HG03066 (cell line): ENCODE data around the gene OARD1.
"Not testable (repeated sequence)": the region's sequence is repeated elsewhere in the genome, so short reads cannot be mapped to it uniquely, and the experiment has no call there.

ENCODE experiments used
- ATAC-seq: cut with Tn5 transposase; IDR thresholded peaks from one replicate; pipeline ENCODE4 v1.9.1; 2021; ENCODE audit warnings: low read depth; ENCODE audit not compliant: unreplicated experiment

Gene OARD1, protein sequence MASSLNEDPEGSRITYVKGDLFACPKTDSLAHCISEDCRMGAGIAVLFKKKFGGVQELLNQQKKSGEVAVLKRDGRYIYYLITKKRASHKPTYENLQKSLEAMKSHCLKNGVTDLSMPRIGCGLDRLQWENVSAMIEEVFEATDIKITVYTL

DNA sequence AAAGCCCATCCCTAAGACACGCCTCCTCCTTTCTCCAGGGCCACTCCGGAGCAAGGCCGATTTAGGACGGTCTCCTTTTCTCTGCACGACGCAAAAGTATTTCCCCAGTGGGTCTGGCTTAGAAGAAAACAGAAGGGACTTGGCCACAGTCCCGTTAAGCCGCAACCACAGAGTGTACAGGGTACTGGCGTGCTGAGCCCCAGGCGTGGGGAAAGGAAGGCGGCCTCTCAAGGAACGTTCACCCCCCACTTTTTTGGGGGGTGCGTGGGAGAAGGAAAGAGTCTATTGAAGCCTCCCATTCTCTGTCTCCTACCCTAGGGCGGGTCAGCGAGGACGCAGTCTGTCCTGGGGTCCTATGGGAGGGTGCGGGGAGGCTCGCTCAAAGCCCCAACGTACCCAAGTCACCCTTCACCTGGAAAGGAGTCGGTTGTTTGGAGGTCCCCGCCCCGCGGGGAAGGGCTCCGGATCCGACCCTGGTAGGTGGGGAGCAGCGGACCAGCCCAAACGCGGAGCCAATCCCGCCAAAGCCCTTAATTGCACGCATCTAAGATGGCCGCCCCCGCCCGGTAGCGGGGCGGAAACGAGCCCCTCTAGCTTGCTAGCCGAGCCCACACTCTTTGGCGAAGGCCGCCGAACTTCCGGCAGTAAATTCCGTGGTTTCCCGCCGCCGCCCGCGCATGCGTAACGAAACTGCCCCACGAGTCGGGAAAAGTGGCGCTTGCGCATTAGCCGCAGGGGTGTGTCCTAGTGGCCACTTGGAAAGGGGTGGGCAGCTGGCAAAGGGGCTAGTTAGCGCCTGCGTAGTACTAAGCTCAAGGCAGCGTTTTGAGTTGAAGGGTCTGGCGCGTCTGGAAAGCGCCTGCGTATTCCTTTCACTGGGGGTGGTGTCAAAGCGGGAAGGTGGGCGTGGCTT, at the start of gene OARD1:
TSS of gene OARD1 (minus strand) at position 434 of the 913 bp plus-strand sequence. CDS start 722 bp downstream, outside the sequence.
- ATAC-seq: peak; percentile 60

DNA sequence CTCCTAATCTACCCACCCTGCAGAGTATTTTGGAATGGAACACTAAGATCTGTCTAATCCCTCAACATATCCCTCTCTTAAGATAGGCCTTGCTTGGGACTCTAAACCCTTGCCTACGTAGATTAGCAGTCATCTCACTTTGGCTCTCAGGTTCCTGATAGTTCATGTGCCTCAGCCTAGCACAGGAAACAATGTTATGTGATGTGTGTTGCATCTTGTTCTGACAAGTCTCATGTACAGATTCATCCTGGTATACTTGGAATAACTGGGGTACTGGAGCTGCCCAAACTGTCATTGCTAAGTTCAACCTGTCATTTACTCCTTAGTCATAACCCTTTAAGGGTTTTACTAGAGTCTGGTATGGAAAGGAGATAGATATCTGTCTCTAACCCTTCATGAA, 47.9 kb upstream of the OARD1 start:
- ATAC-seq: no peak

DNA sequence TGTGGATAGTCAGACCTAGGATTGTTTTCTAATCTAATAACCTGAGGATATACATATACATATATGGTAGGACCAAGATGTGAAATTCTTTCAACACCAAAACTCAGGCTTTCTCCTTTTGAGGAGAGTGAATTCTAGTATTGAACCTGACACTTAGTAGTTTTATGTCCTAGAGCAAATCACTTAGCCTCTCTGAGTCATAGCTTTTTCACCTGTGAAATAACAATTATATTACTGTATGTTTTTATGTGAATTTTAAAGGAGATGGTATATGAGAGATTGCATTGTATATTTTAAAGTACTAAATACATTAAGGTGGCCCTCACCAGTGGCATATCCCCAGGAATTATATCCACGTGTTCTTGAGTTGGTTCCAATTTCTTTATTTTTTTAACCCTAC, 47.4 kb upstream of the OARD1 start:
- no peak for ATAC-seq

DNA sequence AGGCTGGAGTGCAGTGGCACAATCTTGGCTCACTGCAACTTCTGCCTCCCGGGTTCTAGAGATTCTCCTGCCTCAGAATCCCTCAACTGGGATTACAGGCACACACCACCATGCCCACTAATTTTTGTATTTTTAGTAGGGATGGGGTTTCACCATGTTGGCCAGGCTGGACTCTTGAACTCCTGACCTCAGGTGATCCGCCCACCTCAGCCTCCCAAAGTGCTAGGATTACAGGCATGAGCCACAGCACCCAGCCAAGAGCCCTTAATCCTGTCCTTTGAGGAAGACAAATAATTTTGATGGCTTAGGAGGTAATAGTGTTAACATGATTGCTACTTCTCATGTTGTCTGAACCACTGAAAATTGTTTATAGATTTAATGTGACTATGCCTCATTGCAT, 42.9 kb upstream of the OARD1 start:
- not testable (repeated sequence) for ATAC-seq

DNA sequence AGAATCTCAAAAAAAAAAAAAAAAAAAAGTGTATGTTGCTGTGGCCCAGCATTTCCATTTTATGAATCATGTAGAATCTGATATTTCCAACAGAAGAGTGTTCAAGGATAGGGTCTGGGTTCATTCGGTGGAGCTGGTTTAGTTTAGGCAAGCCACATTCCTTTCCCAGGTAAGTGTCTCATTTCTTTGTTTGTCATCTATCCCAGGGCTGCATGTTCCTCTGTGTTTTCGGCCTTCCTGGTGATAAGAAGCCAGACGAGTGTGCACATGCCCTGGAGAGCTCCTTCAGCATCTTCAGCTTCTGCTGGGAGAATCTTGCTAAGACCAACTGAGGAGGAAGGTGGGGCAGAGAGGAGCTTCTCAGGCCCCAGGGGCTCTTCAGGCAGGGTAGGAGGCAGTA, 38.9 kb upstream of the OARD1 start:
- ATAC-seq: no peak

DNA sequence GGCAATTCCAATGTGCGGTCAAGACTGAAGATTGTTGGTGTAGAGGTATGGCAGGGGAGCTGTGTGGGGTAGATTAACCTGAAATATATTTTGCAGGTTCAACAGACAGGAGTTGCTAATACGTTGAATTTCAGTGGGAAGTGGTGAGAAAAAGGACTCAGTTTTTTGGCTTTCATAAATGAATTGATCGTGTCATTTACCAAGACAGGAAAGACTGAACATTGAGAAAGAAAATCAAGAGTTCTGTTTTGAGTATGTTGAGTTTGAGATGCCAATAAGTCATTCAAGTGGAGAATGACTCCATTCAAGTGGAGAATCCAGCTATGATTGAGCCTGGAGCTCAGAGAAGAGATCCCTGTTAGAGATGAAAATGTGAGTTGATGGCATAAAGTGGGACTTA, 31.7 kb upstream of the OARD1 start:
- ATAC-seq: no peak

DNA sequence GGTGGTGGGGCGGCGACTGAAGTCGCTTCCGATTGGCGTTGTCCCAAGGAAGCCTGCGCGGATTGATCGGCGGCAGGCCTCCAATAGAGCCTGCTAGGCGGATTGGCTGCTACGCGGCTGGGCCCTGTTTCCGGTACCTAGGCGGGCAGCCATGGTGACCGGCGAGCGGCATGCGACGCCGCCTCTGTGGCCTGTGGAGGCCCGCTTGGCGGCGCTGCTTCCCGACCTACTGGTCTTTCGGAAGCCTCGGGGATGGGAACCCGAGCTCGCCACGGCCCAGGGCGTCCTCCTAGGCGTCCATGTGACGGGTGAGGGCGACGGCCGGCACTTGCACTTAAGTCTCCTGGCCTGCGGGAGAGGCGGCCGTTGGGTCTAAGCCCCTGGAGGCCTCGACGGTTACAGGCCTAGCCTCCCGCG, 28.7 kb upstream of the OARD1 start:
- ATAC-seq: no peak

DNA sequence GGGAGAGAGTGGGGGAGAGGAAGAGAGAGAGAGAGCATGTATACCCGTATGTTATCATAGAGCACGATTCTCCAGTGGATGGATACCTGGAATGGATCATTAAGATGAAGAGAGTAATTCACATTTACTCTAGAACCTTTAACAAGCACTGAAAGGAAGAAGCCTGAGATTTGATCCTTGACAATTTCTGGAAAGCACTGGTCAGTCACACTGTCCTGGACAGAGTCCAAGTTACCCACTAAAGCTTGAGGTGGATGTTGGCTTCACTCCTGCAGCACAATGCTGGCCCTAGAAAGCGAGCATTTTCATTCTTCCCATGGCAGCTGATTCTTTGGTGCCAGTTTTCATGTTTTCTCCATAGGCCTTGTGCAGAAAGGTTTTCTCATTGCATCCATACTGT, 26.2 kb upstream of the OARD1 start:
- no peak for ATAC-seq

DNA sequence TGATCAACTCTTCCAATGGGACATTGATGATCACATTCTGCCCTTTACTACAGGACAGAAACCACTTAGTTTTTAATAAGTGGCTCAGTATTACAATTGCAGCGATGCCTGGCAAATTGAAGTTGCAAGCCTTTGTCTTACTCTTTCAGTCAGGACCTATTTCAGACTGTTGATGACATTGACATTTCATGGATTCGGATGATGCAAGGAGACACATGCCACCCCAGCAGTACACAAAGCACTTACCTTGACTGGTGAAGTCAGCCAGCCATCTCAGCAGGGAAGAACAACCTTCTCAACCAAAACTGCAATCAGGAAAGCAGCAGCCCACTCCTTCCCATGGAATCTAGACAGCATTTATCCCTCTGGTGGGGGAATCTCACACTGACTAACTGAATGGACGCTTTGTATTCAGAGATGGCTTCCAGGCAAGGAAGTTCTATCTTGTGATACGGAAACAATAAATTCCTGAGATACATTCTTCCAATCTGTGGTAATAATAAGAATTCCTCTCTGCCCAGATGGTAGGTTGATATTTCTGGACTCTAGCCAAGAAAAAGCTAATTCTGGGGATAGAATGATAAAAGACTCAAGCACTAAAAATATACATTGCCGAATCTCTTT, 25.4 kb upstream of the OARD1 start:
- ATAC-seq: no peak

DNA sequence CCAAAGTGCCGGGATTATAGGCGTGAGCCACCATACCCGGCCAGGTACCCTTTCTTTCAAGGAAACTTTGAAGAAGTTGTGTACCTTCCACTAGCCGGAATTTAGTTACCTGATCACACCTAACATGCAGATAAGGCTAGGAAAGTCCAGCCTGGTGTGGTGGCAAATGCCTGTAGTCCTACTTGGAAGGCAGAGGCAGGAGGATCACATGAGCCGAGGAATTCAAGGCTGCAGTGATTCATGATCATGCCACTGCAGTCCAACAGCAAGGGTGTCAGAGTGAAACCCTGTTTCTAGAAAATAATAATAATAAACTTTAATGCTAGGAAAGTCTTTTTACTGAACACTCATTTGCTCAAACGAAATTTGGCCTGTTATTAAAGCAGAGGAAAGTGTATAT, 21.6 kb upstream of the OARD1 start:
- no peak for ATAC-seq

DNA sequence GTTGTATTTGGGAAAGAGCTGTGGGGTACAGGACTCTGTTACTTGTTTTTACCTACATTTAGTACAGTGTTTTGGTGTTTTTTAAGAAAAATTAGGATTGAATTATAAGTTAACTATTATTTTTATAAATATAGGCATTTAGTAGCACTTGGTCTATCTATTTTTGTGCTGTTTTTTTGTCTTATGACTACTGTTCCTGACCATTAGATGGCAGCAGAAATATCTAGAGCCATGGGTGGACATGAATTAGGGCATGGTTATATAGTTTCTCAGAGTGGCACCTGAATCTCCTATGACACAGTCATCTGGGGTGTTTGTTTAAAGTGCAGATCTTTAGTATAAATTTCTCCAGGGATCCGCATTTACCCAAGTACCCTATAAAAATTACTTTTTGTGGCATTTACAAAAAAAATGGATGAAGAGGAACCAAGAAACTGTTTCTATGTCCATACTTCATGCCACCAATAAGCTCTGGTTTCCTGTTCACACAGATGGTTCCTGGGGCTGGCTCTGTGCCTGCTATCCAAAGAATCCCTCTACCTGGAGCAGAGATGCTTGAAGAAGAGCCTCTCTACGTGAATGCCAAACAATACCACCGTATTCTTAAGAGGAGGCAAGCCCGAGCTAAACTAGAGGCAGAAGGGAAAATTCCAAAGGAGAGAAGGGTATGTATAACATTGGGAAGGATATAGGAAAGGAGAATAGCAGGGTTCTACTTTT, 20.4 kb upstream of the OARD1 start:
- no peak for ATAC-seq

DNA sequence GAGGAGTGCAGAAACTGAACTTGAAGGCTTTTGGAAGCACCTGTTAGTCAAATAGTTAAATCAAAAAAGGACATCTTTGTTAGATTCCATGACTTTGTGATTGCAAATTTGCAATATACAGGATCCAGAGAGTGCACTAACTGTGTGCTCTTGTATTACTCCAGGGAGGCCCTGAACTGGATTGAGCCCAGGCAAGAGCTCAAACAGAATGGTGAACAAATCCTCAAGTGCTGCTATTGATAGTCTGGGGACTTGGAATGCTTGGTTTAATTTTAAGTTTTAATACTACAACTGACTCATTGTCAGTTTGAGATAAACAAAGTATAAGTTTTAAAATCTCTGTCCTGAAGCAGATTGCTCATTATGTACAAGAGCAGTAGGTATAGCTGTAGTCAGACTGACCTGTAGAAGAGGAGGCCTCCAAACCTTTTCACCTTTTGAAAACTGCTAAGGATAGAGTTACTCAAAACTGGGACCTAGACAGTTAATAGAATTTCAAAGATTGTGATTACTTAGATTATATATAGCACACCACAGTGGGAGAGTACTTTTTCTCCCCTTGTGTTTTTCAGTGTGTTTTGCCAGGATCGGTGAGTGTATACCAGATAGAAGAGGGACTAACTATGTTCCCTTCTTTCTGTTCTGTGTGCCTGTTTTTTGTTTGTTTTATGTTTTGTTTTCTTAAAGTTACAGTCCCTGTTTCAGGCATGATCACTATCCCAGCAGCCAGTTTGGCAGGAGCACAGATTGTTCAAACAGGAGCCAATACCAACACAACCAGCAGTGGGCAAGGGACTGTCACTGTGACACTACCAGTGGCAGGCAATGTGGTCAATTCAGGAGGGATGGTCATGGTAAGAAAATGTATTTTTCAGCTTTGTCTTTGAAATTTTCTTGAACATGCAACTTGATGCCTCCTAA, 18.9 kb upstream of the OARD1 start:
- no peak for ATAC-seq

DNA sequence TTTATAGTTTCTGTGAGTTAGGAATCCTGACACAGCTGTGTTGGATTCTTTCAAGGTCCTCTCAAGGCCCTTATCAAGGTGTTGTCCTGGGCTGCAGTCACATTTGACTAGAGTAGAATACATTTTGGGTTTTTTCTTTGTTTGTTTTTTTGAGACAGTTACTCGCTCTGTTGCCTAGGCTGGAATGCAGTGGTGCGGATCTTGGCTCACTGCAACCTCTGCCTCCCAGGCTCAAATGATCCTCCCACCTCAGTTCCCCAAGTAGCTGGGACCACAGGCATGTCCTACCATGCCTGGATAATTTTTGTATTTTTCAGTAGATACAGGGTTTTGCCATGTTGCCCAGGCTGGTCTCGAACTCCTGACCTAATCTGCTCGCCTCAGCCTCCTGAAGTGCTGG, 16.3 kb upstream of the OARD1 start:
- ATAC-seq: no peak

DNA sequence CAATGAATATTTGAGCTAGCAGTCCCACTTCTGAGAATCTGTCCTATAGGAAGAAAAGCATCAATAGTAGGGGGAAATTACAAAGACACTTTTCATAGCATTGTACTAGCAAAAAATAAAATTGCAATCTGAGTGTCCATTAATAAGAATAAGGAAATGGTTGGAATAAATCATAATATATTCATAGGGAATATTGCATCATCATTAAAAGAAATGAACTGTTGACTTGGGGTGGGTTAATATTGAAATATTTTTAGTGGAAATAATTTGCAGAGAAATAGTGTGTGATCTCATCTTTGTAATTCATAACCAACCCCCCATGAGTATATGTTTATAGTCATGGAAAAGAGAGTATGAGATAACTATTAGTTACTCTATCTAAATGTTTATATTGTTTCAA, 13.0 kb upstream of the OARD1 start:
- no peak for ATAC-seq

DNA sequence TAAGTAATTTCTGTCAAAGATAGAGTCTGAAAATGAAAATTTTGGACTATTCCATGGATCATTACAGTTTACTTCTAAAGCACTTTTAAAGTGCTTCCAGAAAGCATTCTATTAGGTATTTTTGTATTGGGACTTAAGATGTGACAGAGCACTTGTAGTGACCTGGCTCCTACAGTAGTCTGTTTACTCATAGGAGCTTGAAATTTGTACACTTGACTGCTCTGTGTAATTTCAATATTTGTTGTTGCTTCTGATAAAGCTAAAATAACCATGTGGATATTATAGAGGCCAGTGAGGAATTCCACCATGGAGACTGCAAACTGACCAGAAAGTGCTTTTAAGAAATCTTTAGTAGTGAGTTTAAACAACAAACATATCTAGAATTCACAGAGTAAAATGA, 10.9 kb upstream of the OARD1 start:
- no peak for ATAC-seq

DNA sequence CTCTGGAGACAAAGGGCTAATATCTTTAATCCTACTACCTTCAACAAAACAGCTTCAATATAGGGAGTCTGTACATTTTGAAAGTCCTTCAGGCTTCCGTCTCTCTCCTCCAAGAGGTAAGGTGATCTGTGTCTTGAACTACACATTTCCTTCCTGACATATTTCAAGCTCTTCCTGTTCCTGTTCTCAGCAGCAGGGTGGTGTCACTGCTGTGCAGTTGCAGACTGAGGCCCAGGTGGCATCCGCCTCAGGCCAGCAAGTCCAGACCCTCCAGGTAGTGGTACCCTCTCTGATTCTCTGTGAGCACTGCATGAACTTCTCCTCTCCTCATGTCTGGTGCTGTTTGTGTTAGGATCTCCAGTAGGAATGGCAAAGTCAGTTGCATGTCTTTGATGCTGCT, 8.5 kb upstream of the OARD1 start:
- no peak for ATAC-seq

DNA sequence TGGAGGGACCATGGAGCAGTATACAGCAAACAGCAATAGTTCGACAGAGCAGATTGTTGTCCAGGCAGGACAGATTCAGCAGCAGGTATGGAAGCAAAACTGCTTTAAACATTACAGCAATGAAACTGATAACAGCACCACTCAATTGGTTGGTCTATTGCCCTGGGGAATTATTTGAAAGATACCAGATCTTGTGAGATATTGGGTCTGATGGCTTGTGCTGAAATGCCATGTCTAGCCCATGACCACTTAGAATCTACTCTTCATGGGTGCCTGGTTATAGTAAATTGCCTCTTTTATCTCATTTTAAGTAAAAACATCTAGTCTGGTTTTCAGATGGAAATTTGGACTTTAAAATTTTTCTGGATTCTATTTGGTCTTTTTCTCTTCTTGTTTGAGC, 6.9 kb upstream of the OARD1 start:
- no peak for ATAC-seq

DNA sequence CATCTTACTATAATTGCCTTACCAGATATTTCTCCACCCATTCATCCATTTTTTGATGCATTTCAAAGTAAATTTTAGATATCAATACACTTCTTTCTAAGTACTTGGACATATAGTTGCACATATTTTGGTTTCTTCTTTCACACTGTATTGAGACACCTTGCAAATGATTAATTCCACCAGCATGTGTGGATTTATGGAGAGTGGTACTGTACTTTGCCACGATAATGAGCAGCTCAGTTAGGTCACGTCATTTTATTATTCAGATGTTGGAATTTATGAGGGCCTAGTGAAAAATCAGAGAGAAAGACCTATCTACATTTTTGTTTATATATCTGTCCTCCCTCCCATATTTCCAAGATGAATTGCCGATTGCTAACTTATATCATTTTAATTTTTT, 5.9 kb upstream of the OARD1 start:
- ATAC-seq: no peak

DNA sequence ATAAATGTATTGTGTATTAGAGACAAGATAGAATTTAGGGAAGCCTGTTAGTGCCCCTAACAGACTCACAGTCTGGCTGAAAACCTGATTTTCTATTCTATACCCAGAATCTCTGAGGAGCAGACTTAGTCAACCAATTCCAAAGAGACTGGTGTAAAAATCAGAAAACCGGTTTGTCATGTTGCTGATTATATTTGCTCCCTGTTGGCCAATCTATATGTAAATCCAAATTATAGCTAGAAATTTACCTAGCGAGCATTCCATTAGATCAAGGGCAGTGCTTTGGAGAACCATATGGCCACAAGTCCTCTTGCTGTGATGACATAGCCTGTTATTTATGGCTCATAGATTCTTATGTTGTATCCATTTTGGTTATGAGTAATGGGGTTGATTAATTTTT, 5.4 kb upstream of the OARD1 start:
- no peak for ATAC-seq
